Activated effector memory CD4-positive, alpha-beta T cell treated with Interleukin-2 at 50 U/mL for 16 hours (primary cell): ENCODE measurements around the gene GPR142.

ENCODE experiments used
- DNase-seq: peaks from one replicate; pipeline ENCODE4 v3.0.0-alpha.2; 2020

GPR142 gene, protein sequence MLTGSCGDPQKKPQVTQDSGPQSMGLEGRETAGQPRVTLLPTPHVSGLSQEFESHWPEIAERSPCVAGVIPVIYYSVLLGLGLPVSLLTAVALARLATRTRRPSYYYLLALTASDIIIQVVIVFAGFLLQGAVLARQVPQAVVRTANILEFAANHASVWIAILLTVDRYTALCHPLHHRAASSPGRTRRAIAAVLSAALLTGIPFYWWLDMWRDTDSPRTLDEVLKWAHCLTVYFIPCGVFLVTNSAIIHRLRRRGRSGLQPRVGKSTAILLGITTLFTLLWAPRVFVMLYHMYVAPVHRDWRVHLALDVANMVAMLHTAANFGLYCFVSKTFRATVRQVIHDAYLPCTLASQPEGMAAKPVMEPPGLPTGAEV

DNA sequence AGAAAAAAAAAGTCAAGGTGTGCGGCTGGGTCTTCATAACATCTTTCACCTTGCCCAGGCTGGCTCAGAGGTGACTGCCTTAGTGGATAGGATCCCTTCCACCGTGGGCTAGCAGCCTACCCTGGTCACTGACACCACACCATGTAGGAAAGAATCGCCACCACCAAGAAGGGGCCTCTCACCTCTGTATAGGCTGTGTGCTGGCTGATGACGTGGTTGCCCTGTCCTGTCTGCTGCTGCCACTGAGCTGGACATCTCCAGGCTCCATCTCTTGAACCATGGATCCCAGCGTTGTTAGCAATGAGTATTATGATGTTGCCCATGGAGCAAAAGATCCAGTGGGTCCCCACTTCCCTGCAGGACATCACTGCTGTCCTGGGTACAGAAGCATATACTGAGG lies at the start of gene GPR142:
Gene GPR142 (plus strand): TSS at position 301 of the 400 bp plus-strand sequence. CDS start 2,035 bp downstream, outside the sequence.
- DNase-seq, result no peak

DNA sequence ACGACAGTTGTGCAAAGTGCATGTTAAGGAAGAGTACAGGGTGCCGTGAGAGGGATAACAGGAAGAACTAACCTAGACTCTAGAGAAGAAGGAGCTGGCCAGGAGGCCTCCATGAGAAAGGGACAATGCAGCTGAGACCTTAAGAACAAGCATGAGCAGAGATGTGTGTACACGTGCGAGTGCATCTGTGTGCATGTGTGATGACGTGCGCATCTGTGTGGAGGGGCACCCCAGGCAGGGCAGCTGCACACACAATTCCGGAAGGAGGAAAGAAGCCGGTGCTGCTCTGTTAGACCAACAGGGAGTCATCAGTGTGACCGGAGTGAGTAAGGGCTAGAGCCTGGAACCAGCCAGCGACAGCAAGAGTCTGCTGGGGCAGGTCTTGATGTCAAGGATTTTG lies 48.9 kb upstream of the GPR142 start:
- DNase-seq, result no peak

DNA sequence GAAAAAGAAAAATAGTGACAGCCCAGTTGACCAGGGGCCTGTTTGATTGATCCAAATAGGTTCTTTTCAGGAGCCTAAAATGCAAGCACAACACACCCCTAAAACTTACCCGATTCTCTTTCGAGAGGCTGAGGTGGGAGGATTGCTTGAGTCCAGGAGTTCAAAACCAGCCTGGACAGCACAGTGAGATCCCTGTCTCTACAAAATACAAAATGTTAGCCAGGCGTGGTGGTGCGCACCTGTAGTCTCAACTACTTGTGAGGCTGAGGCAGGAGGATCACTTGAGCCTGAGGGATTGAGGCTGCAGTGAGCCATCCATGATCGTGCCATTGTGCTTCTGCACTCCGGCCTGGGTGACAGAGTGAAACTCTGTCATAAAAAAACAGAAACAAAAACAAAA lies 42.8 kb upstream of the GPR142 start:
- no peak for DNase-seq

DNA sequence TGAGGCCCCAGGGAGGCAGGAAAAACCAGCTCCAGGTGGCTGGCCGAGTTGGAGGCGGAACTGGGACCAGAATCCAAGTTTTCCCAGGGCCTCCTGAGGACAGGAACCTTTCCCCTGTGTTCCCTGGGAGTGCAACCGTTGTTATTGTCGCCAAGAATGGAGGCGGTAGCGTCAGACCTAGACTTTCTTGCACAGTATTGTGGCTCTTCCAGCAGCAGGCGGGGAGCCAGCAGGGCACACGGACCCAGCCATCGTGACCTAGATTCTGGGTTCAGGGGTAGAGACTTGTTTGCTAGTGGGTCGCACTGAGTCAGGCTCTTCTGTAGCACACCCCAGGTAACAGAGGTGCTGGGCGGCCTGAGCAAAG lies 41.9 kb upstream of the GPR142 start:
- no peak for DNase-seq

DNA sequence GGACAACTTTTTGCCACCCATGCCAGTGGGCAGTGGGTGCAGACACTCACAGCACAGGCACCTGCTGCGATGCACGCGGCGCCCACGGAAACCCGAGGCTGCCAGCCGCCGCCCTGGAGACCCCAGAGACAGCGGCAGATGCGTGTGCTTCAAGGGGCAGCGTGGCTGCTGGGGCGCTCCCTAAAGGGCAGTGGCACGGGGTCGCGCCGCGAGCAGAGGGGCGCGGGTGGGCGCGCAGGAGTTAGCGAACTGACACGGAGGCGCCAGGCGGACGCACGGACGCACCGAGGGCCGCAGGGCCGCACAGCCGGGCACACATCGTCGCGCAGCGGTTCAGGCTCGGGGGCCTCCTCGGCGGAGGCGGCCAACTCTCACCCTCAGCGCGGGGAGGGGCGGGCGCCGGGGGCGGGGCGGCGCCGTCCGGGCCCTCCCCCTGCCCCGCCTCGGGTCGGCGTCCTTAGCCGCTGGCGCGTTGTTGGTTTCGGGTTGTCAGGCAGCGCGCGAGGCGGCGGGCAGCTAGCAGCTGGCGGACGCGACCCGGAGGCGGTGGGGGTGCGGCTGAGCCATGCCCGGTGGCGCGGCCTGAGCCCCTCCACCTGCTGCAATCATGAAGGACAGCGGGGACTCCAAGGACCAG lies 41.4 kb upstream of the GPR142 start, which contains the start of gene KIF19:
Gene KIF19 (plus strand): TSS at position 484 of the 637 bp plus-strand sequence. CDS start 124 bp downstream, at position 608.
- peak; percentile 54 for DNase-seq

DNA sequence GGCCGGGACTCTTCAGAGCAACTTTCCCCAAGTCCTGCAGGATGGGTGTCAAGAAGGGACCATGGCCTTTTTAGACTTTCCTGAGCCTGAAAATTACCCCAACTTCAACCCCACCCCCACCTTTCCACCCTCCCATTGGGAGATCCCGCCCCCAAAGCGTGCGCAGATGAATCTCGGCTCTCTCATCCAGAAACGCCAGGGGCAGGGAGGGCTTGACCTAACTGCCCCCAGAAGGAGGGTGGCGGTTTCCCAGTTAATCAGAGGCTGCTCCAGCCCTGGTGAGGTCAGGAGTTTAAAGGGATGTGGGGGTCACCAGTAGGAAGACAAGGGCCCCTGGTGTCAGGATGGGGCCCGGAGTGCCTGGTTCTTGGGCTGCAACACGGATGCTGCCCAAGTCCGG lies 40.8 kb upstream of the GPR142 start:
- DNase-seq, result no peak

DNA sequence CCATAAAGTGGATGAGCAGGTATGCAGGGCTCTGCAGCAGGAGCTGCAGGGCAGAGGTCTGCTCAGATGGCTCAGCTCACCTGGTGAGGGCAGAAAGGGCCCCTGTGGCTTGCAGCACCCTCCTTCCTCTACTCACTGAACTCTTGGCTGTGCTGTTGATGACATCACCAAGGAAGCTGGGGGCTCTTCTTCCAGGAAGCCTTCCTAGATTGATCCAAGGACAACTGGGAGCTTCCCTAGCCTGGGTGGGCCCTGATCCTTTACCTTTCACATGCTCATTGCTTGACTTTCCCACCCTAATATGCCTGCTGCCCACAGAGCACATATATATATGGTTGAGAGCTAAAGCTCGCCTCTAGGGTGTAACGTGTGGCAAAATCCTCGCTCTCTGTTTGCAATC lies 38.8 kb upstream of the GPR142 start:
- DNase-seq, result no peak

DNA sequence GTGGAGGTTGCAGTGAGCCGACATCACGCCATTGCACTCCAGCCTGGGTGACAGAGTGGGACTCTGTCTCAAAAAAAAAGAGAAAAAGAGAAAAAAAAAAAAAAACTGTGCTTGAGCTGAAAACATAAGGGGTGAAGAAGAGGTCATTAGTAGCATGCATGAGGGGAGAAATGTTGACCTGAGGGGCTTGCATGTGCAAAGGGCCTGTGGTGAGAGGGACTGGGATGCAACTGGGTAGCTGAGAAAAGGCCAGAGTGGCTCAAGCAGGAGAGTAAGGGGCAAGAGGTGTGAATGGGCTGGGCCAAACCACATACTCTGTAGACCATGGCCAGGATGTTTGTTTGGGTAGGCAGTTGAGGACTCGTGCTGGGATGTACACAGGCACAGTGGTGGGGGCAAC lies 37.9 kb upstream of the GPR142 start:
- DNase-seq, result no peak

DNA sequence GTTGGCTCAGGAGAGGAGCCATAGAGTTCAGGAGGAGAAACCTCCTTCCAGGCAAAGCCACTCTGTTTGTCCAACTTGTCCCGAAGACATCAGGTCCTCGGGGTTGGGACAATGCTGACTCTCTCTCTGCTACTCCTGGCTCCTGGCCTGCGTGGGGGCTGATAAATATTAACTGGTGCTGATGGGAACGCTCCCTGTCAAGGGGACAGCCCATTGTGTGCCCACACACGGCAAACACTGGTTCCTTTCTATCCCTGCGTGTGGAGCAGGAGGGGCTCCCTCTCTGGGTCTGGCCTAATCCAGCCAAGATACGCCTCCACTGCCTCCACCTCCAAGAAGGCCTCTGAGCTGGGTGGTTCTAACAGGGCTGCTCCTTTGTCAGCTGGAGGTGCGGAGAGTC lies 36.9 kb upstream of the GPR142 start:
- no peak for DNase-seq

DNA sequence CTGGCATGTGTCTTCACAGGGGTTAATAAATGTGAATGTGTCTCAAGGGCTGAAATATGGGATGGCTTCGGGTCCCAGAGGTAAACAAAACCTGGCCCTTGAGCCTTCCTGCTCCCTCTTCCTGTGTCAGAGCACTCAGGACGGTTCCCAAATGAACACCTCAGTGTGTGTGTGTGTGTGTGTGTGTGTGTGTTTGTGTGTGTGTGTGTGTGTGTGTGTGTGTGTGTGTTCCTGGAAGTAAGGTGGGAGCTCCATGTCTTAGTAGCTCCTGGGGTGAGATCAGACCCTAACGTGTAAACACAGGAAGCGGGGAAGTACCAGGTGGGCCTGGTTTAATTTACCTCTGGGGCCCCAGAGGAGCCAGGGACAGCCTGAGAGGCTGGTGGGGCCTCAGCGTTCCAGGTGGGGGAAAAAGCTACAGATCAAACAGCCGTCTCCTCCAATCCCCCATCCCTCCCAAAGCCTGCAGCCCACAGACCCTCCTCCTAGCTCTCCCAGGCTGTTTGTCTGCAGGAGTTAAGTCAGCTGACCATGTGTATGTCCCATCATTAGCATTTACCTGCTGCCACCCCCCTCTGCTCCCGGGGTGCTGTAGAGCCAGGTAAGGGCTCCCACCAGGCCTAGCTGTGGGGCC lies 35.2 kb upstream of the GPR142 start:
- no peak for DNase-seq

DNA sequence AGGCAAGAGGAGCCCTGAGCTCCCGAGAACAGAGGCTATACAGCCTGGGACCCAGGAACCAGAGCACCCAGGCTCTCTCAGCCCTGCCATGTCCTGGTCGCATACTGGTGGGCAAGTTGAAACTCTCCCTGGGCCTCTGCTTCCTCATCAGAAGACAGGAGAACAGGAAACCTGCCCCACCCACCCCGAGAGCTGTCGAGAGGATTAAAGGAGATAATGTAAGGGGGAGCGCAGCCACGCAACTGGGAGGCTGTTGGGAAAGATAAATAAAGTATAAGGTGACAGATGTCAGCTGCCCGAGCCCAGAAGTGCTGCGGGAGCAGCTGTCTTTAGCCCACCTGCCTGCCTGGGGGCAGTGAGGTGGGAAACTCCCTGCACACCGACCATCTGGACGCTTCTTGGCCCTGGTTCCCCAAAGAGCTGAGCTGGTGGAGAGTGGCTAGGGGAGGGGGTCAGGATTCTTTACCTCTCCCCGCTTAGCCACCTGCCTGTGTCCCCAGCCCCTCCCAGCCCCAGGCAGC lies 34.5 kb upstream of the GPR142 start:
- no peak for DNase-seq

DNA sequence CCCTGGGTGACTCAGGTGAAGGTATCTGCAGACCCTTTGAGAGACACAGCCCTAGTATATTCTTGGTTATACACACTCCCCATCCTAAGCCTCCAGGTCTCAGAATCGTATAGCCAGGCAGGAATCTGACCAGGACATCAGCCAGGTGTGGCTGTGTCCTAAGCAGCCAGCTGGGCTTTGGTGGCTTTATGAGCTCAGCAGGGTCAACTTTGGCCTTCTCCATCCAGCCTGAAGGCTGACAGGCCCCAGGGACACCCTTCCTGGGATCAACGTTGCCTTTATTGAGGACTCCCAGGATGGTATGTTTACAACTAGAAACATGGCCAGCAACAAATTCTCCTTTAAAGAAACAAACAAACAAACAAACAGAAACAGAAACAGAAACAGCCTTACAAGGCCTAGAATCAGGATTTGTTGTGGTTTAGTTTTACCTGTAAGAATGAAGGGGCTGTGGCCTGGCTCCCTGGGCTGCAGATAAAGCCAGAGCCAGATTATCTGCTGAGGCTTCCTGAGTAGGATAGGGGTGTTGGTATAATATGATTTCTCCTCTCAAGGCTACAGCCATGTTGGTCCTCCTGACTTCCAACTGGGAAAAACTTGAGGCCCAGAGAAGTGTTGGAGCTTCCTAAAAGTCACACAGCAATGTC lies 32.8 kb upstream of the GPR142 start:
- no peak for DNase-seq

DNA sequence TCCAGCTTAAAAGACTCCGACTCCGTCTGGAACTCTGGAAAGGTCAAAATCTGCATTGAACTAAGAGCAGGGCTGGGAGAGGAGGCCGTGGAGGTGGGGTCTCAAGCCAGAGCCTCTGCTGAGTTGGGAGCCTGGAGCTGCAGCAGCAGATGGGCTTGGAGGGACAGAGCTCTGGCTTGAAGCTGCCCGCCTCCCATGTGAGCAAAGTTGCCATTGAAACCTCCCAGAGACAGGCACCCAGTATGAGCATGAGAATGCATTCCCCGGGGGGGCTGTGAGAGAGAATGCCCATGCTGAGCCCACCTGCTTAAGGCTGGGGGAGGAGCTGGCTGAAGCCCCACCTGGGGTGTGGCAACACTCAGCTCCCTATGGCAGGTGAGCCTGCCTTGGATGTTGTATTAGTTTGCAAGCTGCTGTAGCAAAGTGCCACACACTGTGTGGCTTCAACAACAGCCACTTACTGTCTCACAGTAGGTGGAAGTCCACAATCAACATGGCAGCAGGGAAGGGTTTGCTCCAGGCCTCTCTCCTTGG lies 31.7 kb upstream of the GPR142 start:
- DNase-seq, result no peak

DNA sequence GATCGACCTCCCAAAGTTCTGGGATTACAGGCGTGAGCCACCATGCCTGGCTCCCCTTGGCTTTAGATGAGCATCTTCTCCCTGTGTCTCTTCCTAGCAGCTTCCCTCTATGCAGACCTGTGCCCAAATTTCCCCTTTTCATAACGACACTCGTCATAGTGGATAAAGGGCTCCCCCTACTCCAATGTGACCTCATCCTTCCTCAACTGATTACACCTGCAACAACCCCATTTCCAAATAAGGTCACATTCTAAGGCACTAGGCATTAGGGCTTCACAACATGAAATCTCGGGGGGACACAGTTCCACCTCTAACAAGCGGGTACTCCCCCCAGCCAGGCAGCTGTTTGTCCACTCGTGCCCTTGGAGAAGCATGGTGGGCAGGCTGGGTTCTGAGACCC lies 31.0 kb upstream of the GPR142 start:
- DNase-seq, result no peak

DNA sequence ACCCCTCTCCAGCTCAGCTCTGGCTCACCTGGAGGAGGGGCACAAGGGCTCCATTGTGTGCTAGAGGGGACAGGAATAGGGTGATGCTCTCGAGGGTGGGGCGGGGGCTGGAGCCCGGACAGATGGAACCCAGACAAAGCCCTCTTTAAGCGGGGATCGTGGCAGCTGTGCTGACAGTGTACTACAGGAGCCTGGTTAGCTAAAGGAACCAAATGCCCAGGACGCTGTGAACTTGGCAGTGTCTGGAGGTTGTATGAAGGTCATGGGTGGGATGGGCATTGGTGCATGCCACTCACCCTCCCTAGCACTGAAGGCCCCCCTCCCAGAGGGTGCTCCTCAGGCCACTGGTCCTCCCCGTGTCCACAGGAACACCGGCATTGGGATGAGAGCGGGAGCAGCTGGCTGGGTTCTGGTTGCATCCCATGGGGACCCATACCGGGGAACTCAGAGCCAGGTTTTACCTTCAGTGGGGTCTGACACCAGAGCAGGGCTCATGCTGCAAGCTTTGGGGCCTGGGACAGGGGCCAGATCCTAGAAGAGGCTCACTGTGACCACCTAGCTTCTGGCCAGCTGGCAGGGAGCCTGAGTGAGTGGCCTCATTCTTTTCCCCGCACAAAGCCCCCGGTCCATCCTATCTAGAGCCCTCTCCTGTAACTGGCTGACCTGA lies 29.3 kb upstream of the GPR142 start:
- DNase-seq, result no peak

DNA sequence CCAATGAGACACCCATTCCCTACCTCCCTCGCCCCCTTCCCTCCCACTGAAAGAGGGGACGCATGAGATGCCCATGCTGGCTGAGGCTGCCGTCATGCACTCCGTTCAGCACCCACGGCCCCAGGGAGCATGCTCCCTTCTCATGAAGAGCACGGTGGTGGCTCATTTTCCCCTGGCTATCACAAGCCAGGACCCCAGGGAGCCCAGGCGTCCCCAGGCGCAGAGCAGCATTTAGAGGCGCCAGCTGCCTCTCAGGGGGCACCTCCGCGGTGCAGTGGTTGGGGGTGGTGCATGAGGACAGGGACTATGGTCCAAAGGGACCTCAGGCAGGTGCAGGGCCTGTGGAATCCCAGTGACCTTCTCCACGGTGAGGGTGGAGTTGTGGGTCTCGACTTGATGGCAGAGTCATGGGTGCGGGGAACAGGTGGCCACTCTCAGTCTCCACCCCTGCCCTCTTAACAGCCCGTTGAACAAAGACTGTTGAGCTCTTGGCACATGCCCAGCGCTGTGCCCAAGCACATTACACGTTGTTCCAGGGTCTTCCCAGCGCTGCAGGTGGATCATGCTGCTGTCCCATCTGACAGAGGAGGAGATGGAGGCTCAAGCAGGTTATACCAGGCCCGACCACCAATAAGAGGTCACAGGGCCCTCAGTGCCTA lies 27.6 kb upstream of the GPR142 start:
- DNase-seq, result no peak

DNA sequence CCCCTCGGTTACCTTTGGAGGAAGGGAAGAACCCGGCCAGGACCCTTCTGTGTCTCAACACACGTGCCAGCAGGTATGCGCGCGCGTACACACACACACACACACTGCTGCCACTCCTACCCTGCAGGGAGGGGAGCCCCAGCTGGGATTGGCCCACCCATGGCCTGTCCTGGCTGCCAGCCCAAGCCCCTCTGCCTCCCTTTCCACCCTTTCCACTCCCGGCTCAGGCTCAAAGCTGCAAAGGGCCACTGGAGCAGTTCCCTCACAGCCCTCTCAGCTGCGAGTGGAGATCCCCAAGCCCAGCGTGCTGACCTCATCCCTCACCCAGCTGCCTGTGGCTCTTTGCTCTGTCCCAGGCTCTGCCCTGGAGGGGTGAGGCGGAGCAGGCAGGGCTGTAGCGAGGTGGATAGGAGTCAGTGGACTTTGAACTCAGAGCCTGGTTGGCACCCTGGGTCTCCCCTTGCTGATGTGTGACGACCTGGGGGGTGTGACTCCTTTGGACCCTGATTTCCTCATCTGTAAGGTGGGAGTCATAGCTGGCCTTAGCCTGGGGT lies 26.8 kb upstream of the GPR142 start:
- no peak for DNase-seq

DNA sequence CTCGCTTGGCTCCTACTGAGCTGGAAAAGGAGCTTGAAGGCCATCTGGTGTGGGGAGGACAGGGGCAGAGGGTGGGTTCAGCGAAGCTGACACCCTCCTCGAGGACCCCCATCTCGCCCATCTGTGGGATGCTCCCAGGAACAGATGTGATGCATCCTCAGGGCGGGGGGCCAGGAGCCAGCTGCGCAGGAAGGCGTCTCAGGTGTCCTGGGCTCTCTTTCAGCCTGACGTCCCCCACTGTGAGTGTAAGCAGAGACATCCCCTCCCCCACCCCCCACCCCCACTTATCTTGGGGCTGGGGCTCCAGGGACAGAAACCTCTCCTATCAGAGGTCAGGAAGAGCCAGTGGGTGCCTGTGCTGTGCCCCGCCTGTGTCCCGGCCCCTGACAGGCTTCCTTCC lies 25.1 kb upstream of the GPR142 start:
- DNase-seq, result no peak

DNA sequence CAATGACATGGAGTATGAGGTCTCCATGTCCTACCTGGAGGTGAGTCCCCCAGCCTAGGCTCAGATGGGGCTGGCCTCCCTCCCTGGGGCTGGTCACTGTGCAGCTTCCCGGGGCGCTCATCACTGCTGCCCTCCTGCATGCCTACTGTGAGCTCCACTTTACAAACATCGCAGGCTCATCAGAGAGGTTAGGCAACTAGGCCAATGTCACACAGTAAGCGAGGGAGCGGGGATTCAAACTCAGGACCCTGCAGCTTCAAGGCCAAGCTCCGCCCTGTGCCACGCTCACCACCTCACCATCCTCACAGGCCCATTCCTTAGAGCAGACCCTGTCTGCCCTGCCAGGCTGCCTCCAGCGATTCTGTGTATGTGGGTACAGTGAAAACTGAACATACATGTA lies 24.2 kb upstream of the GPR142 start:
- DNase-seq, result no peak

DNA sequence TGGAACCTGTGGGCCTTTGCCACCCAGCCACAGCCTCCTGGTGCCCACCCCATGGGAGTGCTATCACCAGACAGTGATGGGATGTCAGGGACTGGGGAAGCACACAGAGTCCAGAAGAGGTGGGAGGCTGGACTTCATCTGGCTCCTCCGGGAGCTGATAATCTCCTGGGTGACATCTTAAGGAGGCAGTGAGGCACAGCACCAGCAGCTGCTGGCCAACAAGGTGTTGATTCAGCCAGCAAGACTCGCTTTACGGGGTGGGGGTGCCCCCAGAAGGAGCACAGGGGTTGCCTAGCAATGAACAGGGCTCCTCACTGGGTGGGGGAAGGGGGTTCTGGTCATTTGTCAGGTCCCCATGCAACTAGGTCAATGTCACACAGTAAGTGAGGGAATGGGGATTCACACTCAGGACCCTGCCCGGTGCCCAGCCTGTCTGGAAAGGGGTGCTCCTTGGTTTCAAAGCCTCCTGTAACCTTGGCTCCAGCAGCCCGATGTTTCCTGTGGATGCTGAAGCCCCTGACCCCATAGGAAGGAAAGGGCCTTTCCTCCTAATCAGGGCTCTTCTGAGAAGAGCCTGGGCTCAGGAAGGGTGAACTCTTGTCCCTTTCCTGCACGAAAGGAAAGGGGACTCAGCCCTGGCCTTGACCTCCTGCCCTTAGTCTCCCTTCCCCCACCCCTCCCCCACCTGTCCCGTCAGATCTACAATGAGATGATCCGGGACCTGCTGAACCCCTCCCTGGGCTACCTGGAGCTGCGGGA lies 23.6 kb upstream of the GPR142 start:
- DNase-seq, result no peak

DNA sequence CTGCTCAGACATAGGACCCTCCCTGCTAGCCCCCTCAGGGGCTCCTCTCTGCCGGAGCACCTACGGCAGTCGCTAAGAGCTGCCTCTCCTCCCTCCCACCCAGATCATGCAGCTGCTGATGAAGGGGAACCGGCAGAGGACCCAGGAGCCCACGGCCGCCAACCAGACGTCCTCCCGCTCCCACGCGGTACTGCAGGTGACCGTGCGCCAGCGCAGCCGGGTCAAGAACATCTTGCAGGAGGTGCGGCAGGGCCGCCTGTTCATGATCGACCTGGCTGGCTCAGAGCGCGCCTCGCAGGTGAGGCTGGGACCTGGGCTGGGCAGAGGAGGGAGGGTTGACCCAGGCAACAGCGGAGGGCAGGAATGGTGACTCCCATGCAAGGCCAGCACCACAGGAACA lies 22.6 kb upstream of the GPR142 start:
- no peak for DNase-seq
